RPMI7951 (cell line): ENCODE data around the gene IGLL5. TPM values are rescaled to one million over a fixed set of nuclear protein-coding genes. Genes with fewer than 3 reads are reported as not detected.
"Not testable (repeated sequence)": the region's sequence is repeated elsewhere in the genome, so short reads cannot be mapped to it uniquely, and the experiment has no call there.

Source experiments
- DNase-seq: peaks from one replicate; pipeline ENCODE4 v3.0.0-alpha.2; 2012; ENCODE audit warnings: low read depth
- total RNA-seq: library from RNA; depleted of rRNA; stranded (reverse); fragments of >200 nt; shearing (Covaris generic); gene quantifications from 2 replicates; pipeline ENCODE4 v1.2.3, GENCODE V29; 2014

The IGLL5 gene
- total RNA-seq, 1 experiment from 2014 or later = not detected

DNA sequence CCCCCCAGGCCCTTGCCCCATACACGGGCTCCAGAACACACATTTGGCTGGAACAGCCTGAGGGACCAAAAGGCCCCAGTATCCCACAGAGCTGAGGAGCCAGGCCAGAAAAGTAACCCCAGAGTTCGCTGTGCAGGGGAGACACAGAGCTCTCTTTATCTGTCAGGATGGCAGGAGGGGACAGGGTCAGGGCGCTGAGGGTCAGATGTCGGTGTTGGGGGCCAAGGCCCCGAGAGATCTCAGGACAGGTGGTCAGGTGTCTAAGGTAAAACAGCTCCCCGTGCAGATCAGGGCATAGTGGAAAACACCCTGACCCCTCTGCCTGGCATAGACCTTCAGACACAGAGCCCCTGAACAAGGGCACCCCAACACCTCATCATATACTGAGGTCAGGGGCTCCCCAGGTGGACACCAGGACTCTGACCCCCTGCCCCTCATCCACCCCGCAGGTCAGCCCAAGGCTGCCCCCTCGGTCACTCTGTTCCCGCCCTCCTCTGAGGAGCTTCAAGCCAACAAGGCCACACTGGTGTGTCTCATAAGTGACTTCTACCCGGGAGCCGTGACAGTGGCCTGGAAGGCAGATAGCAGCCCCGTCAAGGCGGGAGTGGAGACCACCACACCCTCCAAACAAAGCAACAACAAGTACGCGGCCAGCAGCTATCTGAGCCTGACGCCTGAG lies 13.1 kb downstream of the IGLL5 start:
- DNase-seq = not testable (repeated sequence)

- DNase-seq = no peak
Measured at GRCh38 chr22:22901578-22902218, 14.1 kb downstream of the IGLL5 start.

DNA sequence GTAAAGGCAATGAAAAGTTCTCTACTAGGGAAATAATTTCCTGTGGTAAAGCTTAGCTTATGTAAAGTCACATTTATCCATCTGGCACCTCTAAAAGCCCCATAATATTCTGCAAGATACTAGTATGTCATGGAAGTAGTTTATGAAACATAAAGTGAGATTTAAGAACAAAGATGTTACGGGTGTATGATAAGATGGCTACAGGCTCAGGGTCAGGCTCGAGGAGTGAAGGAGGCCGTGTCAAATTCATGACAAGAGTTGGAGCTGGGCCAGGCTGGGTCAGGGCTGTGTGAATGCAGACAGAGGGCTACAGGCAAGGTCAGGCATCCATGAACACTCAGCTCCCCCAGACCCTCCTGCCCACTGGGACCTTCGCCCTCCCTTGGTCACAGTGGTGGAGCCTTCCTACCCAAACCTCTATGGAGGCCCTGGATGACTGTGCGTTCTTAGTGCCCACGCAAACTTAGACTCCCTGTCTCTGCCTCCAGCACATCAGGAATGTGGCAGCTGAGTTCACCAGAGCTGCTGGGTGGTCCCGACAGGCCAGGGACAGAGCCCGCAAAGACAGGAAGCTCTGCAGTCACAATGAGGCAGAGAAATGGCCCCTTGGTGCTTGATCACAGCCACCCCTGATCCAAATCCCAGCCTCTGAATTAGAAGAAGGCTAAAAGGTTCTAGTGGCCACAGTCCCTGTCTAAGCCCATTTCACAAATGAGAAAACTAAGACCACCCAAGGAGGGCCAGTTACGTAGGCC lies 14.8 kb downstream of the IGLL5 start:
- no peak for DNase-seq

- DNase-seq = no peak
Measured at GRCh38 chr22:22903355-22903777, 15.8 kb downstream of the IGLL5 start.

GRCh38 chr22:22903781-22904192 lies 16.2 kb downstream of the IGLL5 start:
- DNase-seq = not testable (repeated sequence)

GRCh38 chr22:22904736-22905135 lies 17.1 kb downstream of the IGLL5 start:
- DNase-seq = not testable (repeated sequence)

DNA sequence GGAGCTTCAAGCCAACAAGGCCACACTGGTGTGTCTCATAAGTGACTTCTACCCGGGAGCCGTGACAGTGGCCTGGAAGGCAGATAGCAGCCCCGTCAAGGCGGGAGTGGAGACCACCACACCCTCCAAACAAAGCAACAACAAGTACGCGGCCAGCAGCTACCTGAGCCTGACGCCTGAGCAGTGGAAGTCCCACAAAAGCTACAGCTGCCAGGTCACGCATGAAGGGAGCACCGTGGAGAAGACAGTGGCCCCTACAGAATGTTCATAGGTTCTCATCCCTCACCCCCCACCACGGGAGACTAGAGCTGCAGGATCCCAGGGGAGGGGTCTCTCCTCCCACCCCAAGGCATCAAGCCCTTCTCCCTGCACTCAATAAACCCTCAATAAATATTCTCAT lies 18.8 kb downstream of the IGLL5 start:
- not testable (repeated sequence) for DNase-seq

DNA sequence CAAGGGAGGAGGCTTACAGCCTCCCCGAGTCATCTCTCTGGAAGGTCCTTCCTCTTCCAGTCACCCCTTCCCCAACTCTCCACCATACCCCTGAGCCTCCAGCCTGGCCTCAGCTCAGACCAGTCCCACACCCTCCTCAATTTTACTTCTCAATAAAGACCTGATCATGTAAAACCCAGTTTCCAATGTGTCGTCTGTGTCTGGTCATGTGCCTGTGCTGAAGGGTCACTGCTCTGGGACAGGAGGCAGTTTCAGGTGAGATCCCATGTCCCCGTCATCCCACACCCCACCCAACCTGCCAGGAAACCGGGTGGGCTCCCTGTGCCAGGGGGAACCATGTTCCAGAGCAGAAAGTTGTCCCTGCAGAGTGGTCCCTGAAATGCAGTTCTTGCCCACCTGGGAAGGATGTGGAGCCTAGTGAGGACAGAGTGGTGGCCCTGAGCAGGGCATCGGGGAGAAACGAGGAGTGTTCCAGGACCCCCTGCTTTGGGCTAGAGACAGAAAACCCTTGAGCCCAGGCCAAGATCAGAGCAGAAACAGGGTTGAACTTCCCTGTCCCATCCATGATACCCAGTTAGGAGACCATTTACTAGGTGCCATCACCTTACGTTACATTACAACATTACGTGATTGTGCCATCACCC lies 19.4 kb downstream of the IGLL5 start:
- no peak for DNase-seq

- DNase-seq = no peak
Measured at GRCh38 chr22:22907551-22908494, 20.2 kb downstream of the IGLL5 start.

DNA sequence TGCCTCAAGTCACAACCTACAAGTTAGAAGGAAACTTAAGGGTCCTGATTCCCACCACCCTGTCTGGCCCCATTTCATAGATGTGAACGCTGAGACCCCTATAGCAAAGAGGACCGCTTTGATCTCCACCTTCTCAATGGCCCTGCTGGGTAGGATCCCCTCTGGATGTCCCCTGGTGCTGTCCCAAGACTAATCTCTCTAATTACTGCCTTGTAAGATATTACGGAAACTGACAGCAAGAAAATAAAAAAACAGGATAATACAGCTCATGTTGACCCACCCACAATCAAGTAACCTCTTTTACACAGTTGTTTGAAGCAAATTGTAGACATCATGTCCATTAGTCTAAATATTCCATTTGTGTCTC lies 20.9 kb downstream of the IGLL5 start:
- DNase-seq = no peak

DNA sequence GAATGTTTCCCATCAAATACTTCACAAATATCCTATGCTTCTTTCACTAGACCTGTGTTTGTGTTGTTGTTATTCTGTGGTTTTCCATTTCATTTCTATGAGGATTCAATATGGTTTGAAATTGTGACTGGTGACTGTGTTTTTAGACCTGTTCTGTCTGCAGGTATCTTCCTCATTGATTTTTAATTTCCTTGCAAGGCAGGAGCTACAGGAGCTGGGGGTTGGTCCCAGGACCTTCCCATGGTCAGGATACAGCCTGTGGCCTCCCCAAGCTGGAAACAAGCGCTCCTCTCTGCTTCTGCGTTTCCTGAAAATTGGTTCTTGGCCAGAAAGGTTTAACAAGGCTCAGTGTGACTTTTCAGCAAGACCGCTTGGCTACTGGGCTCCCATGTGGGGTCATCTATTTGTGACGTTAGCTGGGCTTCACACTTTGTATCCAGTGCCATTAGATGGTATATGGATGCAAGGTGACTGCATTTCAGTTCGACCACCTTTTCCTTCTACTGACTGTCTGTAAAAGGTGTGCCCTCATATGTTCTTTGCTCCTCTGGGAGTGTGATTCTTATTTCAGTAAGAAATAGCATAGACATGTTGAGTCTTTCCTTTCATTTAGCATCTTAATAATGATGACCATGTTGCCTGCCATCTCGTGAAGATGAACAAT lies 21.5 kb downstream of the IGLL5 start:
- DNase-seq = no peak

DNA sequence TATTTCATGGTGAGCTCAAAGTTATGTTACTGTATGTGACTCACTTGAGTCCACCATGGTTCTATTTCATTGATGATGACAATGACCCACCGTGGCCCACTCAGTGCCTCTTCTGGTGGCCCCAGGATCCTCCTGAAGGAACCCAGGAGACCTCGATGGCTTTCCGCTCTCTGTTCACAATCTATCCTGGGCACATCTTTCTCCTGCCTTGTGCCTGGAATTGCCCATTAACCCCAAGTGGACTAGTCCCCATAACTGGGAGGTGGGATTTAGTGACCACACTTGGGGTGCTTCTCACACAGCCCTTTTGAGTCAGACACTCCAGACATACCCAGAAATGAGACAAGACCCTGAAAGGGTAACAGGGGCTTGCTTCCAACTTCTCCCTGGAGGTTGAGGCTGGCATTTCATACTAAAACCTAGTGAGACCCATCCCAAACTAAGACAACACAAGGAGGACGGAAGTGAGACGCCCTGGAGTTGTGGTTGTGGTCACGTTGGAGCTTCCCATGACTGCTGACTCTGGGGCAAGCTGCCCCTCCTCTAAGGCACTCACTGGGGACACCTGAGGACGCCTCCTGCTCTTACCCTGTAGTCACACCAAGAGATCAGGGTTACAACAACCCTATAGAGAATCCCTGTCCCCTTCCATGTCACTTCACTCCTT lies 22.1 kb downstream of the IGLL5 start:
- no peak for DNase-seq

DNA sequence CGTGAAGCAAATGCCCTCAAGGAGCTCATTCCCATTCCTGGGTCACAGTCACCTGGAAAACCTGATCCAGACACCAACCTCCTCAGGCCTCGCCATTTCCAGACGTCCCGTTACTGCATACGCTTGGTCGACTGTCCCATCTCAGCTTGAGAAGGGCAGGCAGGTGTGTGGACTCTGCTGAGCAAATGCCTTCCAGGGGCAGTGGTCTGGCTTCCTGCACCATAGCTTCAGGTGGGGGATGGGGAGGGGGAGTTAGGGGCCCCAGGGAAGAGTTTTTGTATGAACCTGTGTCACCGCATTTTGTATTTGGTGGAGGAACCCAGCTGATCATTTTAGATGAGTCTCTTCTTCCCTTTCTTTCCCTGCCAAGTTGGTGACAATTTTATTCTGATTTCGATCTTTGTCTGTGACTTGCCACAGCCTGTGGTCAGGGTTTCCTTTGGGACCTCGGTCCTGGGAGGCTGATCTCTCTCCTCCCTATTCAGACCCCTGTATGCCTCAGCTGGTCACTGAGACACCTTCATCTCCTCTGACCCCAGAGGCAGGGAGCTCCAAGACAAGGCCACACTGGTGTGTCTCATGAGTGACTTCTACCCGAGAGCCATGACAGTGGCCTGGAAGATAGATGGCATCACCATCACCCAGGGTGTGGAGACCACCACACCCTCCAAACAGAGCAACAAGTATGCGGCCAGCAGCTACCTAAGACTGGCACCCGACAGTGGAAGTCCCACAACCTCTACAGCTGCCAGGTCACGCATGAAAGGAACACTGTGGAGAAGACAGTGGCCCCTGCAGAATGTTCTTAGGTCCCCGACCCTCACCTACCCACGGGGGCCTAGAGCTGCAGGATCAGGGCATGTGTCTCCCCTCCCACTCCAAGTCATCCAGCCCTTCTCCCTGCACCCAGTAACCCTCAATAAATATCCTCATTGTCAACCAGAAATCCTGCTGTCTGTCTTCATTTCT lies 22.9 kb downstream of the IGLL5 start:
- DNase-seq = no peak

DNA sequence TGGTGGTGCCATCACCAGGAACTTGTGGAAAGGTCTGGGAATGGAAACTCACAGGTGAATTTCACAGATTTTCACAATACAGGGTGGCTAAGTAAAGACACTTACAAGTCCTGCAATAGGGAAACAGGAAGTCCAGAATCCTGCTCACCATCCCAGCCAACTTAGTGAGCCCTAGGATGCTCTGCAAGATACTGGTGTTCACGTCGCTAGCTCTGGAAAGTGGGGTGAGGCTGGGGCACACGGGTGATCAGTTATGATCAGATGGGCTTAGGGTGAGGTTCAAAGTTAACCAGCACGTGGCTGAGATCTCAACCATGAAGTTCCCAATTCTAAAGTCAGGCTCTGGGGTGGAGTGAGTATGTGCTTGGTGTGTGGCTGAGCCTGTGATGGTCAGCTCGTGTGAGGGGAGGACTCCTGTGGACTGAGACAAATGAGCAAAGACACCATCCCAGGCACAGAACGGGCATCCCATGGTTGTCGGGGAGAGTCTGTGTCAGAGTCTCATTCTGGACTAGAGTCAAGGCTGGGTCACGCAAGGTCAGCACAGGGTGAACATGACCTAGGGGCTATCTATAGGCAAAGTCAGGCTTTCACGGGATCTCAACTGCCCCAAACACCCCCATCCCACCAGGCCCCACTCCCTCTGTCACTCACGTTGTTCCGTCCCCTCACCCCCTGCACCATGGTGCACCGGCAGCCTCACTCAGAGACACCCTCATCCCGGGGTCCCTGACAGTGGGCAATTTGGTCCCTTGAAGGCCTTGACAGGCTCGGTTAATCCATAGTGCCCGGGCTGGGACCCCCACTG lies 23.9 kb downstream of the IGLL5 start:
- no peak for DNase-seq

- no peak for DNase-seq
Measured at GRCh38 chr22:22912135-22912987, 24.7 kb downstream of the IGLL5 start.

- DNase-seq = no peak
Measured at GRCh38 chr22:22912988-22913253, 25.3 kb downstream of the IGLL5 start.

DNA sequence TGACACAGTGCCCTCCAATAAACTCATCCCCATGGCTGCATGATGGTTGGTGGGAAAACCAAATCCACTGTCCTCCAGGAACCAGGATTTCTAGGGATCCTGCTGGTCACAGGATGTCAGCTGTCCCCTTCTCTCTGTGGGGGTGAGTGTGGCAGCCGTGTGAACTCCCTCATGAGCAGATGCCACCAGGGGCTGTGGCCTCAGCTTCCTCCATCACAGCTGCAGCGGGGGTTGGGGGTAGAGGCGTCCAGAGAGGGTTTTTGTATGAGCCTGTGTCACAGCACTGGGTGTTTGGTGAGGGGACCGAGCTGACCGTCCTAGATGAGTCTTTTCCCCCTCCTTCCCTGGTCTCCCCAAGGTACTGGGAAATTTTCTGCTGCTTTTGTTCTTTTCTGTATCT lies 26.4 kb downstream of the IGLL5 start:
- DNase-seq = no peak
